ENCODE measurements around the gene ST3GAL3. TPM values are rescaled to one million over a fixed set of nuclear protein-coding genes. Genes with fewer than 3 reads are reported as not detected.

Gene ST3GAL3
- total and polyA plus RNA-seq, 2 experiments from 2014 or later: 4.5 to 7.0 TPM

GRCh38 chr1:43802356-43802980 is 95.1 kb downstream of the ST3GAL3 start:
- no peak for ATAC-seq
- Histone ChIP-seq H3K27ac (ENCODE audit: low read depth) (no peak overlapping the region), H3K9me2 (ENCODE audit: insufficient read depth) (no peaks in the 10 kb centered on the region), H3K4me3 (no peak overlapping the region), H3K36me3 (ENCODE audit: insufficient read depth) (no peaks in the 10 kb centered on the region), H2AFZ (no peak overlapping the region), H4K20me1 (replicated peaks; ENCODE audit: insufficient read depth) (no peaks in the 10 kb centered on the region), H3K4me2 (no peak overlapping the region), H3K79me2 (replicated peaks; ENCODE audit: insufficient read depth) (no peaks in the 10 kb centered on the region), H3F3A (replicated peaks; ENCODE audit: low read depth) (no peaks in the 10 kb centered on the region), H3K27me3 (ENCODE audit: insufficient read depth) (no peaks in the 10 kb centered on the region), H3K4me1 (ENCODE audit: insufficient read depth) (peaks cover 6% of the 10 kb centered on the region)
- H3K27me3 Mint-ChIP-seq (ENCODE audit: insufficient read depth, low read depth, poor library complexity): peaks cover 2% of the 10 kb centered on the region
- H3K4me1 Mint-ChIP-seq: no peaks in the 10 kb centered on the region
- no peak overlapping the region for H3K4me3 Mint-ChIP-seq
- H3K9me3 Mint-ChIP-seq: no peaks in the 10 kb centered on the region
- no peak overlapping the region for H3K27ac Mint-ChIP-seq
- H3K36me3 Mint-ChIP-seq (ENCODE audit: low read depth): peaks cover 2% of the 10 kb centered on the region; the same call in 2 of the 3 replicates
- TF ChIP-seq NANOG (IDR thresholded peaks at IDR 0.05; ENCODE audit: borderline replicate concordance) (no peak), REST (IDR thresholded peaks at IDR 0.05; ENCODE audit: unreplicated experiment) (no peak), EZH2phosphoT487 (IDR thresholded peaks at IDR 0.05; ENCODE audit: unreplicated experiment) (no peak), CTCF (conservative IDR thresholded peaks at IDR 0.05; ENCODE audit: low read depth in 2 of 2) (no peak), ZNF331 (CRISPR knock-in tag; IDR thresholded peaks at IDR 0.05; ENCODE audit: low read depth) (no peak), ZNF114 (CRISPR knock-in tag; IDR thresholded peaks at IDR 0.05) (no peak)
- DNase-seq (ENCODE audit: low spot score): no peak

DNA sequence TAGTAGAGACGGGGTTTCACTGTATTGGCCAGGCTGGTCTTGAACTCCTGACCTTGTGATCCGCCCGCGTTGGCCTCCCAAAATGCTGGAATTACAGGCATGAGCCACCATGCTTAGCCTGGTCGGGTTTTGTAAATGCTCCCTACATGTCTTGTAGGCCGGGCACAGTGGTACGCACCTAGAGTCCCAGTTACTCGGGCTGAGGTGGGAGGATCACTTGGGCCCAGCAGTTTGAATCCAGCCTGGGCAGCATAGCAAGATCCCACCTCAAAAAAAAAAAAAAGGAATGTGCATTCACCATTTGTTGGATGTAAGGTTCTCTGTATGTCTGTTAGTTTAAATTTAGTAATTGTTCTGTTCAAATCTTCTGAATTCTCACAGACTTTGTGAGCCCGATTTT is 95.8 kb downstream of the ST3GAL3 start:
- Mint-ChIP-seq H3K27ac (no peak overlapping the region), H3K4me3 (no peak overlapping the region), H3K27me3 (ENCODE audit: insufficient read depth, low read depth, poor library complexity) (no peaks in the 10 kb centered on the region), H3K4me1 (no peaks in the 10 kb centered on the region), H3K9me3 (peaks cover under 1% of the 10 kb centered on the region; the same call in 2 of the 3 replicates), H3K36me3 (ENCODE audit: low read depth) (peaks cover 6% of the 10 kb centered on the region)
- H3K79me2 ChIP-seq (replicated peaks; ENCODE audit: insufficient read depth): no peaks in the 10 kb centered on the region
- H3K27ac ChIP-seq (ENCODE audit: low read depth): no peak overlapping the region
- ATAC-seq (no peak), DNase-seq (ENCODE audit: low spot score) (no peak)
- no peak overlapping the region for H3K4me3 ChIP-seq
- H3F3A ChIP-seq (replicated peaks; ENCODE audit: low read depth): no peaks in the 10 kb centered on the region
- H3K4me2 ChIP-seq: no peak overlapping the region
- H3K27me3 ChIP-seq (ENCODE audit: insufficient read depth): no peaks in the 10 kb centered on the region
- no peaks in the 10 kb centered on the region for H3K9me2 ChIP-seq (ENCODE audit: insufficient read depth)
- no peaks in the 10 kb centered on the region for H3K36me3 ChIP-seq (ENCODE audit: insufficient read depth)
- peaks cover 6% of the 10 kb centered on the region for H3K4me1 ChIP-seq (ENCODE audit: insufficient read depth)
- H4K20me1 ChIP-seq (replicated peaks; ENCODE audit: insufficient read depth): no peaks in the 10 kb centered on the region
- H2AFZ ChIP-seq: no peak overlapping the region
- TF ChIP-seq POLR2AphosphoS5 (IDR thresholded peaks at IDR 0.05; ENCODE audit: low read depth): no peak
- no peak for TF ChIP-seq NANOG (IDR thresholded peaks at IDR 0.05; ENCODE audit: borderline replicate concordance)
- TF ChIP-seq JUNB (IDR thresholded peaks at IDR 0.05; ENCODE audit: unreplicated experiment): no peak
- TF ChIP-seq ZNF462 (CRISPR knock-in tag; IDR thresholded peaks at IDR 0.05): no peak

Measured in GM23338 (cell line).